Measurements from ENCODE around the gene ADAMTS15. TPM values are rescaled to one million over a fixed set of nuclear protein-coding genes. Genes with fewer than 3 reads are reported as not detected.

ADAMTS15 gene
- total and polyA plus RNA-seq, 2 donors (not counting 1 experiment from before 2014, with no cell fraction given): not detected

GRCh38 chr11:130478881-130479280, 30.4 kb downstream of the ADAMTS15 start:
- CTCF ChIA-PET: interaction anchor here (1.0 kb wide), 1 partner anchor 12 kb away, joined by 3 read pairs; no protein-coding TSS in a partner anchor
- Histone ChIP-seq H3K4me1 (ENCODE audit: control insufficient read depth in 2 of 2, insufficient read depth in 2 of 2, low read length in 2 of 2) (no peaks in the 10 kb centered on the region), H2AFZ (ENCODE audit: insufficient read depth, low read depth, low read length, poor library complexity, severe bottlenecking) (no peak overlapping the region), H3K36me3 (replicated peaks in 1 of 2; ENCODE audit: control extremely low read depth in 1 of 2, control insufficient read depth in 1 of 2, extremely low read depth in 1 of 2, insufficient read depth in 2 of 2, low read length in 1 of 2) (no peaks in the 10 kb centered on the region), H3K27me3 (replicated peaks in 1 of 4; ENCODE audit: control extremely low read depth in 1 of 4, control insufficient read depth in 3 of 4, insufficient read depth in 4 of 4, low read length in 3 of 4) (no peaks in the 10 kb centered on the region), H3K79me2 (ENCODE audit: control insufficient read depth, insufficient read depth, low read length) (no peaks in the 10 kb centered on the region), H4K20me1 (ENCODE audit: control insufficient read depth, insufficient read depth, low read length, poor library complexity, severe bottlenecking) (no peaks in the 10 kb centered on the region), H3K4me2 (replicated peaks; ENCODE audit: low read depth, low read length, poor library complexity, severe bottlenecking) (no peak overlapping the region), H3K27ac (ENCODE audit: low read length in 2 of 2) (no peak overlapping the region), H3K9me3 (ENCODE audit: control extremely low read depth in 1 of 3, control insufficient read depth in 2 of 3, insufficient read depth in 1 of 3, low read length in 2 of 3) (no peaks in the 10 kb centered on the region), H3K4me3 (ENCODE audit: control extremely low read depth in 1 of 5, extremely low read depth in 1 of 5, insufficient read depth in 1 of 5, low read depth in 2 of 5, low read length in 4 of 5) (no peak overlapping the region), H3K9ac (ENCODE audit: low read length) (no peak overlapping the region)
- H3K4me3 Mint-ChIP-seq: no peak overlapping the region
- no peaks in the 10 kb centered on the region for H3K4me1 Mint-ChIP-seq
- DNase-seq (no peak), ATAC-seq (ENCODE audit: low read depth) (no peak)
- intact Hi-C loops (cut with micrococcal nuclease): no loop called here
- TF ChIP-seq EZH2 (IDR thresholded peaks at IDR 0.05; ENCODE audit: borderline replicate concordance, insufficient read depth, low read depth, low read length, poor library complexity, severe bottlenecking): no peak
- no peak for TF ChIP-seq CTCF (IDR thresholded peaks at IDR 0.05)
- no peak overlapping the region for H3K27ac Mint-ChIP-seq
- no peaks in the 10 kb centered on the region for H3K9me3 Mint-ChIP-seq (ENCODE audit: insufficient read depth)
- POLR2A ChIA-PET: no interaction called here
- WGBS (ENCODE audit: insufficient coverage): 86% methylated on average over 4 of the region's 4 CpGs
- peaks cover 5% of the 10 kb centered on the region for H3K27me3 Mint-ChIP-seq

- 92% methylated on average over 5 of the region's 5 CpGs for WGBS (ENCODE audit: insufficient coverage)
- DNase-seq (no peak), ATAC-seq (ENCODE audit: low read depth) (no peak)
- Histone ChIP-seq H3K9me3 (ENCODE audit: control extremely low read depth in 1 of 3, control insufficient read depth in 2 of 3, insufficient read depth in 1 of 3, low read length in 2 of 3) (no peaks in the 10 kb centered on the region), H2AFZ (ENCODE audit: insufficient read depth, low read depth, low read length, poor library complexity, severe bottlenecking) (no peak overlapping the region), H3K79me2 (ENCODE audit: control insufficient read depth, insufficient read depth, low read length) (no peaks in the 10 kb centered on the region), H3K4me2 (replicated peaks; ENCODE audit: low read depth, low read length, poor library complexity, severe bottlenecking) (no peak overlapping the region), H3K9ac (ENCODE audit: low read length) (no peak overlapping the region), H3K36me3 (replicated peaks in 1 of 2; ENCODE audit: control extremely low read depth in 1 of 2, control insufficient read depth in 1 of 2, extremely low read depth in 1 of 2, insufficient read depth in 2 of 2, low read length in 1 of 2) (no peaks in the 10 kb centered on the region), H3K4me3 (ENCODE audit: control extremely low read depth in 1 of 5, extremely low read depth in 1 of 5, insufficient read depth in 1 of 5, low read depth in 2 of 5, low read length in 4 of 5) (no peak overlapping the region), H3K27me3 (replicated peaks in 1 of 4; ENCODE audit: control extremely low read depth in 1 of 4, control insufficient read depth in 3 of 4, insufficient read depth in 4 of 4, low read length in 3 of 4) (no peaks in the 10 kb centered on the region), H3K27ac (ENCODE audit: low read length in 2 of 2) (no peak overlapping the region), H3K4me1 (ENCODE audit: control insufficient read depth in 2 of 2, insufficient read depth in 2 of 2, low read length in 2 of 2) (no peaks in the 10 kb centered on the region), H4K20me1 (ENCODE audit: control insufficient read depth, insufficient read depth, low read length, poor library complexity, severe bottlenecking) (no peaks in the 10 kb centered on the region)
- intact Hi-C loops (cut with micrococcal nuclease): no loop called here
- H3K9me3 Mint-ChIP-seq (ENCODE audit: insufficient read depth): no peaks in the 10 kb centered on the region
- H3K27ac Mint-ChIP-seq: no peak overlapping the region
- ChIA-PET POLR2A (no interaction called here), CTCF (no interaction called here)
- H3K4me1 Mint-ChIP-seq: no peaks in the 10 kb centered on the region
- H3K4me3 Mint-ChIP-seq: no peak overlapping the region
- H3K27me3 Mint-ChIP-seq: peaks cover 5% of the 10 kb centered on the region
- TF ChIP-seq EZH2 (IDR thresholded peaks at IDR 0.05; ENCODE audit: borderline replicate concordance, insufficient read depth, low read depth, low read length, poor library complexity, severe bottlenecking): no peak
- TF ChIP-seq CTCF (IDR thresholded peaks at IDR 0.05): no peak
Measured at GRCh38 chr11:130480186-130480585, 31.7 kb downstream of the ADAMTS15 start.

All from B cell (primary cell).